HAP-1 (cell line): Measurements from ENCODE around the gene MAGI1.

Experiments
- DNase-seq, 2 experiments: peaks; one replicate each; pipeline ENCODE4 v3.0.0-alpha.2; 2016 to 2020; ENCODE audit warnings: low spot score in 2 of 2
- H3K27me3 ChIP-seq: fragments of 250-450 bp; sonication (Bioruptor Pico); 2 replicates; pipeline ENCODE4 v1.5.1; 2020; ENCODE audit warnings: low read depth, mild to moderate bottlenecking, moderate library complexity
- H3K36me3 ChIP-seq: fragments of 250-450 bp; sonication (Bioruptor Pico); replicated peaks from 2 replicates; pipeline ENCODE4 v1.5.1; 2020; ENCODE audit warnings: mild to moderate bottlenecking
- H3K4me1 ChIP-seq: fragments of 250-450 bp; sonication (Bioruptor Pico); 2 replicates; pipeline ENCODE4 v1.5.1; 2020; ENCODE audit warnings: mild to moderate bottlenecking
- H3K4me3 ChIP-seq: fragments of 250-450 bp; sonication (Bioruptor Pico); 2 replicates; pipeline ENCODE4 v1.5.1; 2020; ENCODE audit warnings: mild to moderate bottlenecking, moderate library complexity
- H3K9me3 ChIP-seq: fragments of 250-450 bp; sonication (Bioruptor Pico); 2 replicates; pipeline ENCODE4 v1.5.1; 2020; ENCODE audit warnings: mild to moderate bottlenecking, moderate library complexity
- in situ Hi-C: fragments of 300-500 bp; cut with MboI; formaldehyde crosslinking; loops from 3 replicates; pipeline ENCODE4 v1.14.3; 2020; ENCODE audit warnings: low sequenced_read_pairs, inconsistent platforms, mixed read lengths

The MAGI1 gene

DNA sequence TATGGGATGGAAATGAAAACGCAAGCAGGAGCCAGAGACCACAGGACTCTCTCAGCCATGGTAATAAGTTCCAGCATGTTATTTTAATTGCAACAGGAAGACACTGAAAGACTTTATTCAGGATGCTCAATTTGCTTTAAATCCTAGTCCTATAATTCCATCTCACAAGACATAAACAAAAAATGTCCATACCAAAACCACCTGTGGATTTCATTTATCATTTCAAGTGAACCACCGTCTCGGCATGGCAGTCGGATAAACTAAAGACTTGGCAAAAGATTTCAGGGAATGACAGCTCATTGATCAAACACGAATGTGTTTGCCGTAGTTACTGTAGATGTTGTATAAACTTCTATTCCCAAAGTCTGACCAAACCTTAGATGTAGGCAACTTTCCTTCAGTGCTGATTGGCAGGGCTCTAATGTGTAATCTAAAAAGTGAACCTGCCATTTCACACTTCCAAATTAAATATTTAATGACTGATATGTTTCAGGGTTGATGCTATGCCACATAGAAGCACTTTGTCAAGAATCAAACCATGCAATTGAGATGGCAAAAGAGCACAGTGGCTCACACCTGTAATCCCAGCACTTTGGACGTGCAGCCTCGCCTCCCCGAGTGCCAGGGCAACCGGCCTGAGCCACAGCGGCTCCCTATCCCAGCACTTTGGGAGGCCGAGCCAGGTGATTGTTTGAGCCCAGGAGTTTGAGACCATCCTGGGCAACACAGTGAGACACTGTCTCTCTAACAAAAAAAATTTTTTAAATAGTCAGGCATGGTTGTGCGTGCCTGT is 331.7 kb downstream of the MAGI1 start:
- Histone ChIP-seq H3K4me3 (no peak overlapping the region), H3K9me3 (no peaks in the 10 kb centered on the region), H3K4me1 (no peaks in the 10 kb centered on the region), H3K36me3 (no peaks in the 10 kb centered on the region), H3K27me3 (no peaks in the 10 kb centered on the region)
- DNase-seq, result no peak
- in situ Hi-C loops, result no loop called here

DNA sequence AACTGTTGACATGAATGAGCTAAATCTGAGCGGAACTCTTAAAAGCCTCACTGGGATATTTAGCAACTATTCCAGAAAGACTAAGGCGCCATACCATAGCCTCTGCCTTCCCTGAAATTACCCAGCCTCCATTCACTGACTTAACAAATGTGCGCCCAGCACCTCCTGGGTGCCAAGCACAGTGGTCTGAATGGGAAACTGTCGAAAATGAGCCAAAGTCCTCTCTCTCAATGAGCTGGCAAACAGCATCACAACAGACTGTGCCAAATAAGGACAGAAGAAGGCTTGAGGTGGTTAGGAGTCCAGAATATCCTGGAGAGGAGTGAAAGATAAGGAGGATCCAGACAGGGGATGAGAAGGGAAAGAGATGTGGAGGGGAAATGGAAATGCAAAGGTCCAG is 332.4 kb downstream of the MAGI1 start:
- Histone ChIP-seq H3K36me3 (no peaks in the 10 kb centered on the region), H3K4me1 (no peaks in the 10 kb centered on the region), H3K27me3 (no peaks in the 10 kb centered on the region), H3K4me3 (no peak overlapping the region), H3K9me3 (no peaks in the 10 kb centered on the region)
- no peak for DNase-seq
- in situ Hi-C loops, result no loop called here

- no peaks in the 10 kb centered on the region for H3K27me3 ChIP-seq
- no peaks in the 10 kb centered on the region for H3K4me1 ChIP-seq
- in situ Hi-C loops, result no loop called here
- DNase-seq, result no peak
- H3K9me3 ChIP-seq, result no peaks in the 10 kb centered on the region
- H3K4me3 ChIP-seq, result no peak overlapping the region
- no peaks in the 10 kb centered on the region for H3K36me3 ChIP-seq
These were observed 334.9 kb downstream of the MAGI1 start for GRCh38 chr3:65703820-65704219.

DNA sequence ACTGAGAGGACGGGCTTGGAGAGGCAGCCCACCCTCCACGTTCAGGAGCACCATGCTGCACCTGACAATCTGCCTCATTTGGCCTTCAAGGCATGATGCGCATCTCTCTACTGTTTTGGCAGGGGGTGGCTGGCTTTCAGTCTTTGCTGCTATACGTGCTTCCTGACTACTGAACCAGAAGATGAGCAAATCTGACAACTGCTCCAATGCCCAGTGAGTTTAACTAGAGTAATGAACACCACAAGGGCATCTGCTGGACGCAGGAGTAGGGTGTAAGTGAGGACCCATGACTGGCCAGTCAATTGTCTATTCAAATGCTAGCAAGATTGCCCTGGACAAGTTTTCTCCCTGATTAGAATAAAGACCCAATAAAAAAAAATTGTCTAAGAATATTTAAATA is 335.7 kb downstream of the MAGI1 start:
- Histone ChIP-seq H3K9me3 (no peaks in the 10 kb centered on the region), H3K4me3 (no peak overlapping the region), H3K27me3 (no peaks in the 10 kb centered on the region), H3K4me1 (no peaks in the 10 kb centered on the region), H3K36me3 (no peaks in the 10 kb centered on the region)
- in situ Hi-C loops, result no loop called here
- no peak for DNase-seq

DNA sequence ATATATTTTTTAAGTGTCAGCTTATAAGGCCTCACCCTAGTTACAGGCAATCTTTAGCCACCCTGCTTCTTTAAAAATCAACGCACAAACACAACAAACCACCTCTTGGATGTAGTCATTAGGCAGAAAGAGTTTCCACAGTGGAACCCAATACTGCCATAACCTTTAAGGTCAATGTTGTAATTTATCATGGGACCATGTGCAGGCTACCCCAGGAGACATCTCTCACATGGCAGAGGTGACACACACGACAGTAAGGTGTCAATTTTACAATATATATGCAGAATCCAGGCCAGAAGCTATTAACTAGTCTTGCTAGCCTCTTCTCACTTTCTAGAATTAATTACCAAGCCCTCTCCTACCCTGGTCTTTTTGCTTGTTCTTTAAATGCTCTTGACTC is 336.5 kb downstream of the MAGI1 start:
- no peaks in the 10 kb centered on the region for H3K27me3 ChIP-seq
- H3K9me3 ChIP-seq, result no peaks in the 10 kb centered on the region
- H3K36me3 ChIP-seq, result no peaks in the 10 kb centered on the region
- H3K4me3 ChIP-seq, result no peak overlapping the region
- H3K4me1 ChIP-seq, result no peaks in the 10 kb centered on the region
- in situ Hi-C loops, result no loop called here
- no peak for DNase-seq

- no peak for DNase-seq
- Histone ChIP-seq H3K36me3 (no peaks in the 10 kb centered on the region), H3K27me3 (no peaks in the 10 kb centered on the region), H3K9me3 (no peaks in the 10 kb centered on the region), H3K4me3 (no peak overlapping the region), H3K4me1 (no peaks in the 10 kb centered on the region)
- in situ Hi-C loops, result no loop called here
These were observed 337.2 kb downstream of the MAGI1 start for GRCh38 chr3:65701516-65701915.

- Histone ChIP-seq H3K4me3 (no peak overlapping the region), H3K9me3 (no peaks in the 10 kb centered on the region), H3K27me3 (no peaks in the 10 kb centered on the region), H3K4me1 (no peaks in the 10 kb centered on the region), H3K36me3 (no peaks in the 10 kb centered on the region)
- DNase-seq, result no peak
- in situ Hi-C loops, result no loop called here
These were observed 349.3 kb downstream of the MAGI1 start for GRCh38 chr3:65689436-65689835.

DNA sequence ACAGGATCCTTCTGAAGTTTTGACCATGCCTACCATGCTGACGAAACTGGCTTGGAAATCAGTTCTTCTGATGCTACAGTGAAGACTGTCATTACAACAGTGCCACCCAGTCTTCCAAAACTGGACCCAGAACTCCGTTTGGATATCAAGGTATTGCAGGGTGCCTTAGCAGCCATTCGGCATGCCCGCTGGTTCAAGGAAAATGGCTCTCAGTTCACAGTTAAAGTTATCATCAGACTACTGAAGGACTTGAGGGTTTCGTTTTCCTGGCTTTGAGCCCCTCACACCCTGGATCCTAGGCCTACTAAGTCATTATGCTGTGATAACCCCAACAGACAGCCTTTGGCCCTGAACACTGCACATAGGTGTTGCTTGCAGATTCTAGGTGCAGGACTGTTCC is 351.0 kb downstream of the MAGI1 start:
- in situ Hi-C loops, result no loop called here
- DNase-seq, result no peak
- Histone ChIP-seq H3K36me3 (no peaks in the 10 kb centered on the region), H3K4me3 (no peak overlapping the region), H3K9me3 (no peaks in the 10 kb centered on the region), H3K4me1 (no peaks in the 10 kb centered on the region), H3K27me3 (no peaks in the 10 kb centered on the region)

GRCh38 chr3:65685621-65686235 is 353.0 kb downstream of the MAGI1 start:
- Histone ChIP-seq H3K36me3 (no peaks in the 10 kb centered on the region), H3K27me3 (no peaks in the 10 kb centered on the region), H3K4me3 (no peak overlapping the region), H3K9me3 (no peaks in the 10 kb centered on the region), H3K4me1 (no peaks in the 10 kb centered on the region)
- in situ Hi-C loops, result no loop called here
- DNase-seq, result no peak

DNA sequence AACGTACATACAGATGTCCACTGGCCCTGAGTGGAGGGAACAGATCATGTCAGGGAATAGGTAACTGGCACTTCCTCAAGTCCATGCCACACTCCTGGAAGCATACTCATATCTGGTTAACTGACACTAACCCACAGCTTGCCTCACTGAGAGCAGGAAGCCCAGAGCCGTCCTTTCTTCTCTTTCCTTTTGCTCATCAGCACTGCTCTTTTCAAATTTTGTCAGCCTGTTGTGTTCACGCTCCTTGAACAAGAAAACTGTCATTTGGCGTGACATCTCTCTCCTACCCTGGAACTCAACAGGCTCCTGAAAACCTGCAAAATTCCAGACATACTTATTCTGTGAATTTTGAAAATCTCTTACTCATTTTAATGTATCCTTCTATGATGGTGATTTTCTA is 360.2 kb downstream of the MAGI1 start:
- no peaks in the 10 kb centered on the region for H3K36me3 ChIP-seq
- no peak overlapping the region for H3K4me3 ChIP-seq
- no peaks in the 10 kb centered on the region for H3K9me3 ChIP-seq
- peaks cover 14% of the 10 kb centered on the region for H3K4me1 ChIP-seq
- no peak for DNase-seq
- no peaks in the 10 kb centered on the region for H3K27me3 ChIP-seq
- in situ Hi-C loops, result no loop called here

GRCh38 chr3:65677486-65678010 is 361.2 kb downstream of the MAGI1 start:
- Histone ChIP-seq H3K27me3 (no peaks in the 10 kb centered on the region), H3K9me3 (no peaks in the 10 kb centered on the region), H3K4me1 (peaks cover 17% of the 10 kb centered on the region), H3K4me3 (no peak overlapping the region), H3K36me3 (no peaks in the 10 kb centered on the region)
- DNase-seq, result no peak
- in situ Hi-C loops, result no loop called here

GRCh38 chr3:65676580-65676979 is 362.1 kb downstream of the MAGI1 start:
- in situ Hi-C loops, result no loop called here
- H3K36me3 ChIP-seq, result no peaks in the 10 kb centered on the region
- H3K27me3 ChIP-seq, result no peaks in the 10 kb centered on the region
- no peaks in the 10 kb centered on the region for H3K9me3 ChIP-seq
- DNase-seq, result peak; percentile 37 to 82
- peaks cover 23% of the 10 kb centered on the region for H3K4me1 ChIP-seq
- H3K4me3 ChIP-seq, result no peak overlapping the region

GRCh38 chr3:65675011-65675410 is 363.7 kb downstream of the MAGI1 start:
- peaks cover 26% of the 10 kb centered on the region for H3K4me1 ChIP-seq
- H3K36me3 ChIP-seq, result no peaks in the 10 kb centered on the region
- H3K9me3 ChIP-seq, result no peaks in the 10 kb centered on the region
- H3K27me3 ChIP-seq, result no peaks in the 10 kb centered on the region
- in situ Hi-C loops, result no loop called here
- DNase-seq, result no peak
- no peak overlapping the region for H3K4me3 ChIP-seq

GRCh38 chr3:65674226-65674625 is 364.5 kb downstream of the MAGI1 start:
- in situ Hi-C loops, result no loop called here
- no peak for DNase-seq
- Histone ChIP-seq H3K9me3 (no peaks in the 10 kb centered on the region), H3K36me3 (no peaks in the 10 kb centered on the region), H3K27me3 (no peaks in the 10 kb centered on the region), H3K4me1 (peaks cover 27% of the 10 kb centered on the region), H3K4me3 (no peak overlapping the region)
